B cell (primary cell): ENCODE measurements around the gene SLC25A18. TPM values are rescaled to one million over a fixed set of nuclear protein-coding genes. Genes with fewer than 3 reads are reported as not detected.

Experiments used
- ATAC-seq: fragments of 200-7000 bp; cut with Tn5 transposase; one replicate; pipeline ENCODE4 v1.10.0; 2021; ENCODE audit warnings: low read depth, mild to moderate bottlenecking, moderate number of reproducible peaks, moderate library complexity
- CTCF ChIA-PET: fragments of 350-600 bp; sonication (Branson Sonifier 250); formaldehyde crosslinking; loops from one replicate; lab custom pipeline; 2021; ENCODE audit warnings: antibody characterized with exemption, inconsistent platforms; lab: Charles Lee
- POLR2A ChIA-PET: fragments of 350-600 bp; sonication (Branson Sonifier 250); formaldehyde crosslinking; loops from one replicate; lab custom pipeline; 2021; ENCODE audit warnings: antibody characterized with exemption; lab: Charles Lee
- DNase-seq: peaks from one replicate; pipeline ENCODE4 v3.0.0; 2013
- H2AFZ ChIP-seq: 2 replicates; pipeline ENCODE4 v1.6.1; 2012; ENCODE audit warnings: mild to moderate bottlenecking, low read depth, low read length; ENCODE audit not compliant: insufficient read depth, poor library complexity, severe bottlenecking
- H3K27ac ChIP-seq, 2 donors: 1 replicate in 1 of 2; 2 replicates in 1 of 2; pipeline ENCODE4 v1.5.1; 2012 to 2013; ENCODE audit warnings: low read length in 2 of 2, mild to moderate bottlenecking in 2 of 2, moderate library complexity in 1 of 2
- H3K27me3 ChIP-seq, 4 experiments: fragments of 200-600 bp in 1 of 4; sonication (generic) in 1 of 4; replicated peaks in 1 of 4; 1 replicate in 2 of 4; 2 replicates in 2 of 4; pipeline versions ENCODE4 v1.6.1 to v1.7.0; 2013 to 2016; ENCODE audit warnings: low read length in 3 of 4, mild to moderate bottlenecking in 2 of 4, mixed read lengths in 1 of 4, moderate library complexity in 1 of 4; ENCODE audit not compliant: insufficient read depth in 4 of 4, control insufficient read depth in 3 of 4; ENCODE audit errors: control extremely low read depth in 1 of 4
- H3K36me3 ChIP-seq, 2 experiments: replicated peaks in 1 of 2; 1 replicate in 1 of 2; 2 replicates in 1 of 2; pipeline versions ENCODE4 v1.6.1 to v1.7.1; 2013; ENCODE audit warnings: low read length in 1 of 2; ENCODE audit not compliant: insufficient read depth in 2 of 2, control insufficient read depth in 1 of 2; ENCODE audit errors: control extremely low read depth in 1 of 2, extremely low read depth in 1 of 2
- H3K4me1 ChIP-seq, 2 donors: fragments of 200-600 bp in 1 of 2; sonication (generic) in 1 of 2; 1 replicate in 1 of 2; 2 replicates in 1 of 2; pipeline versions ENCODE4 v1.5.1 to v1.6.1; 2013 to 2017; ENCODE audit warnings: low read length in 2 of 2; ENCODE audit not compliant: control insufficient read depth in 2 of 2, insufficient read depth in 2 of 2
- H3K4me2 ChIP-seq: replicated peaks from 2 replicates; pipeline ENCODE3; 2012; ENCODE audit warnings: mild to moderate bottlenecking, low read depth, low read length; ENCODE audit not compliant: poor library complexity, severe bottlenecking
- H3K4me3 ChIP-seq, 5 experiments: fragments of 200-600 bp in 1 of 5; sonication (generic) in 1 of 5; 1 replicate in 3 of 5; 2 replicates in 2 of 5; pipeline versions ENCODE4 v1.5.1 to v1.7.0; 2011 to 2016; ENCODE audit warnings: low read length in 4 of 5, mild to moderate bottlenecking in 4 of 5, low read depth in 2 of 5, control low read depth in 1 of 5, moderate library complexity in 1 of 5; ENCODE audit not compliant: insufficient read depth in 1 of 5; ENCODE audit errors: control extremely low read depth in 1 of 5, extremely low read depth in 1 of 5
- H3K79me2 ChIP-seq: fragments of 200-600 bp; sonication (generic); one replicate; pipeline ENCODE4 v1.6.0; 2016; ENCODE audit warnings: low read length; ENCODE audit not compliant: control insufficient read depth, insufficient read depth
- H3K9ac ChIP-seq: fragments of 200-600 bp; sonication (generic); 2 replicates; pipeline ENCODE4 v1.6.1; 2017; ENCODE audit warnings: mild to moderate bottlenecking, low read length, moderate library complexity
- H3K9me3 ChIP-seq, 3 donors: one replicate each; pipeline versions ENCODE4 v1.6.1 to v1.7.1; 2013; ENCODE audit warnings: low read length in 2 of 3; ENCODE audit not compliant: control insufficient read depth in 2 of 3, insufficient read depth in 1 of 3; ENCODE audit errors: control extremely low read depth in 1 of 3
- H4K20me1 ChIP-seq: 2 replicates; pipeline ENCODE4 v1.6.0; 2012; ENCODE audit warnings: mild to moderate bottlenecking, low read length; ENCODE audit not compliant: insufficient read depth, control insufficient read depth, poor library complexity, severe bottlenecking
- H3K27ac Mint-ChIP-seq: one replicate; pipeline ENCODE4 v1.8.0; 2021; ENCODE audit warnings: mixed read lengths
- H3K27me3 Mint-ChIP-seq: one replicate; pipeline ENCODE4 v1.8.0; 2021; ENCODE audit warnings: mixed read lengths
- H3K4me1 Mint-ChIP-seq: one replicate; pipeline ENCODE4 v1.8.0; 2021; ENCODE audit warnings: mixed read lengths
- H3K4me3 Mint-ChIP-seq: one replicate; pipeline ENCODE4 v1.8.0; 2021; ENCODE audit warnings: mixed read lengths
- H3K9me3 Mint-ChIP-seq: one replicate; pipeline ENCODE4 v1.8.0; 2022; ENCODE audit warnings: mixed read lengths; ENCODE audit not compliant: insufficient read depth
- EZH2 ChIP-seq: IDR thresholded peaks from 2 replicates; pipeline ENCODE4 v1.6.1; 2012; ENCODE audit warnings: borderline replicate concordance, low read depth, mild to moderate bottlenecking, moderate library complexity, low read length; ENCODE audit not compliant: insufficient read depth, poor library complexity, severe bottlenecking
- WGBS: methylation state at CpG from one replicate; pipeline ENCODE4 v1.1.5; 2013; ENCODE audit warnings: missing lambda C conversion rate; ENCODE audit not compliant: insufficient coverage; 5-methylcytosine and 5-hydroxymethylcytosine counted together
- intact Hi-C: fragments of 100-400 bp; cut with micrococcal nuclease; formaldehyde crosslinking; loops from one replicate; pipeline ENCODE4 v1.10.0; 2022
- polyA plus RNA-seq: library from polyadenylated mRNA; depleted of rRNA; stranded (reverse); fragments of >200 nt; gene quantifications from 2 replicates; pipeline ENCODE4 v1.2.3, GENCODE V29; 2012
- total RNA-seq, 2 donors: library from RNA; stranded (reverse); fragments of 120-200 nt in 1 of 2; gene quantifications; 1 replicate in 1 of 2; 2 replicates in 1 of 2; pipeline versions ENCODE4 v1.2.3 to v1.2.4, GENCODE V29; 2013 to 2022
- TF ChIP-seq, protein P1 (sequence below): fragments of 200-600 bp; IDR thresholded peaks from one replicate; pipeline ENCODE4 v1.8.0; 2022; ENCODE audit warnings: antibody characterized with exemption, mild to moderate bottlenecking

SLC25A18 gene
- total and polyA plus RNA-seq, 2 donors (not counting 1 experiment from before 2014, with no cell fraction given), result not detected

DNA sequence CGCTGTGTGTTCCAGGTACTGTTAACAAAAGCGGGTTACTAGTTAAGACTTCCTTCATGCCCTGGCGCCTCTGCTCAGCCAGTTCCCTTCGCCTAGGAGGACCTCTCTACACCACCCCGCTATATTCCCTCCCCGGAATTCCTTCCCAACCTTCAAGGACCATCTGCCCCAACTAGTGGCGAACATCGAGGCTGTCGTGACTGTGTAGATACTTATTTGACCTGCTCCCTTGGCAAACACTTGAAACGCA lies 74.8 kb downstream of the SLC25A18 start:
- Histone ChIP-seq H3K36me3 (no peaks in the 10 kb centered on the region), H3K9ac (peak overlapping the region; percentile 98), H2AFZ (peak overlapping the region; percentile 89), H3K9me3 (no peaks in the 10 kb centered on the region), H3K4me2 (peak overlapping the region; percentile 77), H3K27ac (peak overlapping the region; percentile 100), H4K20me1 (no peaks in the 10 kb centered on the region), H3K4me3 (peak overlapping the region; percentile 67 to 100 (median 81)), H3K4me1 (peaks cover 15 to 20% of the 10 kb centered on the region in 2 donors), H3K27me3 (no peaks in the 10 kb centered on the region), H3K79me2 (peaks cover 26% of the 10 kb centered on the region)
- Mint-ChIP-seq H3K4me1 (peaks cover 28% of the 10 kb centered on the region), H3K9me3 (no peaks in the 10 kb centered on the region), H3K27ac (peak overlapping the region; percentile 97), H3K27me3 (no peaks in the 10 kb centered on the region), H3K4me3 (peak overlapping the region; percentile 96)
- ChIA-PET CTCF (no interaction called here), POLR2A (interaction anchor here (0.6 kb wide), 1 partner anchor 41 kb away, joined by 3 read pairs; no protein-coding TSS in a partner anchor)
- ATAC-seq, result peak; percentile 10
- intact Hi-C loops, result loop anchor here (1.0 to 5.0 kb wide), 6 partner anchors 10 to 479 kb away; partner anchors contain the start of genes ADA2, ATP6V1E1, HDHD5 and PEX26
- TF ChIP-seq EZH2, result no peak
- TF ChIP-seq, protein P1, sequence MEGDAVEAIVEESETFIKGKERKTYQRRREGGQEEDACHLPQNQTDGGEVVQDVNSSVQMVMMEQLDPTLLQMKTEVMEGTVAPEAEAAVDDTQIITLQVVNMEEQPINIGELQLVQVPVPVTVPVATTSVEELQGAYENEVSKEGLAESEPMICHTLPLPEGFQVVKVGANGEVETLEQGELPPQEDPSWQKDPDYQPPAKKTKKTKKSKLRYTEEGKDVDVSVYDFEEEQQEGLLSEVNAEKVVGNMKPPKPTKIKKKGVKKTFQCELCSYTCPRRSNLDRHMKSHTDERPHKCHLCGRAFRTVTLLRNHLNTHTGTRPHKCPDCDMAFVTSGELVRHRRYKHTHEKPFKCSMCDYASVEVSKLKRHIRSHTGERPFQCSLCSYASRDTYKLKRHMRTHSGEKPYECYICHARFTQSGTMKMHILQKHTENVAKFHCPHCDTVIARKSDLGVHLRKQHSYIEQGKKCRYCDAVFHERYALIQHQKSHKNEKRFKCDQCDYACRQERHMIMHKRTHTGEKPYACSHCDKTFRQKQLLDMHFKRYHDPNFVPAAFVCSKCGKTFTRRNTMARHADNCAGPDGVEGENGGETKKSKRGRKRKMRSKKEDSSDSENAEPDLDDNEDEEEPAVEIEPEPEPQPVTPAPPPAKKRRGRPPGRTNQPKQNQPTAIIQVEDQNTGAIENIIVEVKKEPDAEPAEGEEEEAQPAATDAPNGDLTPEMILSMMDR, result no peak
- no peak for DNase-seq
- 0% methylated on average over 9 of the region's 10 CpGs for WGBS

DNA sequence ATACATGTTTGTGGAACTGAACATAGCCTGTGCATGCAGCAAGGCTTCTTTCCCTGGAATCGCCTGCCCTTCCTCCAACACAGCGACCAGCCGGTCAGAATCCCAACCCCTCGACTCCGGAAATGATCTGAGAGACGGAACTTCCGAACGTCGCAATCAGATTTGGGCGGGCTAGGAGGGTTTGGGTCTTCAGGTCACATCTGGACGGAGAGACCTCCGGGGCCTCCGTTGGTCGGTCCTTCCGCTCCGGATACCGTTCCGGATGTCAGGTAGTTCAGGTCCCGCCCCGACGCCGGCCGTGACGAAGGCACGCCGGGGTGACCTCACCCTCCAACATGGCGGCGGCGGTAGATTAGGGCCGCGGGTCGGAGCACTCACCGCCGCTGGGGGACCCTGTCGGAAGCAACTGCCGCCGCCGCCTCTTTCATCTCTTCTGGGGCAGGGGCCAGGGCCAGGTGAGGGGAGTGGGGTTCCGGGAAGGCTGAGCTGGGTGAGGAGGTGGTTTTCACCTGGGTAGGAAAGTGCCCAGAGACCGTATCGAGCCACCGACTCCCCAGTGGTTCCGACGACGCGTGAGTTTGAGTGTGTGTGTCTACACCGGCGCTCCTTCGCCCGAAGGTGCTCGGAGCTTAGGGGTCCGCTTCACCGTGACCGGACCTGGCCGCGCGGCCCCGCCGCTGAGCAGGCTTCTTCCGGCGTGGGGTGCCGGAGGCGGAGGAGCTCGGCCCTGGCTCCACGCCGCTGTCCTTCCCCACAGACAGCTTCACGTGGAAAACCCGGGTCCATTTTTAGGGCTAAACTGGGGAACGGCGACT lies 75.3 kb downstream of the SLC25A18 start, which contains the start of gene BCL2L13:
Gene BCL2L13 (plus strand): TSS at position 326 of the 815 bp plus-strand sequence. CDS start 16,955 bp downstream, outside the sequence.
- intact Hi-C loops, result loop anchor here (1.0 to 5.0 kb wide), 6 partner anchors 10 to 480 kb away; partner anchors contain the start of genes ADA2, ATP6V1E1, HDHD5 and PEX26

More for the DNA sequence above, 75.3 kb downstream of the SLC25A18 start, which contains the start of gene BCL2L13:
- Mint-ChIP-seq H3K4me1 (peaks cover 28% of the 10 kb centered on the region), H3K4me3 (peak within 1 kb of the TSS; percentile 96), H3K27me3 (no peaks in the 10 kb centered on the region), H3K27ac (peak within 1 kb of the TSS; percentile 97), H3K9me3 (no peaks in the 10 kb centered on the region)
- ChIA-PET POLR2A (interaction anchor here (0.6 to 1.4 kb wide), 4 partner anchors 11 to 437 kb away, joined by 3 to 4 read pairs (median 3); no protein-coding TSS in a partner anchor), CTCF (interaction anchor here (0.8 to 1.0 kb wide), 4 partner anchors 9 to 137 kb away, joined by 3 read pairs; no protein-coding TSS in a partner anchor)
- Histone ChIP-seq H4K20me1 (no peaks in the 10 kb centered on the region), H3K79me2 (peaks cover 26% of the 10 kb centered on the region), H3K9me3 (no peaks in the 10 kb centered on the region), H3K4me2 (peak within 1 kb of the TSS; percentile 77), H3K27ac (peak within 1 kb of the TSS; percentile 100), H3K27me3 (no peaks in the 10 kb centered on the region), H3K36me3 (no peaks in the 10 kb centered on the region), H3K9ac (peak within 1 kb of the TSS; percentile 98), H2AFZ (peak within 1 kb of the TSS; percentile 89), H3K4me3 (peak within 1 kb of the TSS; percentile 67 to 100 (median 81)), H3K4me1 (peaks cover 15 to 20% of the 10 kb centered on the region in 2 donors)
- peak; percentile 94 for DNase-seq
- ATAC-seq, result peak; percentile 94
- TF ChIP-seq, protein P1, result no peak
- no peak for TF ChIP-seq EZH2
- WGBS, result under 1% methylated on average over 67 of the region's 70 CpGs
